Neural cell (in vitro differentiated cells): ENCODE measurements around the gene RETSAT.
"Not testable (repeated sequence)": the region's sequence is repeated elsewhere in the genome, so short reads cannot be mapped to it uniquely, and the experiment has no call there.

Source experiments
- EZH2 ChIP-seq: fragments of 200-600, 300-800 bp; shearing (Covaris generic), sonication (generic); IDR thresholded peaks from 2 replicates; pipeline ENCODE4 v1.6.1; 2014; ENCODE audit warnings: antibody characterized with exemption, low read length, borderline replicate concordance, mild to moderate bottlenecking; ENCODE audit not compliant: insufficient read depth, poor library complexity, severe bottlenecking
- POLR2AphosphoS5 ChIP-seq: IDR thresholded peaks from 2 replicates; pipeline ENCODE4 v1.6.1; 2012
- RAD21 ChIP-seq: fragments of 450-650 bp; conservative IDR thresholded peaks from 2 replicates; pipeline ENCODE4 v1.6.1; 2014; ENCODE audit warnings: antibody characterized with exemption, mild to moderate bottlenecking, moderate library complexity
- TAF1 ChIP-seq: IDR thresholded peaks from 2 replicates; pipeline ENCODE4 v1.6.1; 2012; ENCODE audit warnings: low read depth
- TF ChIP-seq, protein P1 (sequence below): fragments of 450-650 bp; IDR thresholded peaks from 2 replicates; pipeline ENCODE4 v1.5.1; 2014; ENCODE audit warnings: antibody characterized with exemption, mild to moderate bottlenecking, moderate library complexity; ENCODE audit not compliant: poor library complexity, severe bottlenecking
- TF ChIP-seq, protein P2 (sequence below): IDR thresholded peaks from 2 replicates; pipeline ENCODE4 v1.6.1; 2012; ENCODE audit warnings: borderline replicate concordance

DNA sequence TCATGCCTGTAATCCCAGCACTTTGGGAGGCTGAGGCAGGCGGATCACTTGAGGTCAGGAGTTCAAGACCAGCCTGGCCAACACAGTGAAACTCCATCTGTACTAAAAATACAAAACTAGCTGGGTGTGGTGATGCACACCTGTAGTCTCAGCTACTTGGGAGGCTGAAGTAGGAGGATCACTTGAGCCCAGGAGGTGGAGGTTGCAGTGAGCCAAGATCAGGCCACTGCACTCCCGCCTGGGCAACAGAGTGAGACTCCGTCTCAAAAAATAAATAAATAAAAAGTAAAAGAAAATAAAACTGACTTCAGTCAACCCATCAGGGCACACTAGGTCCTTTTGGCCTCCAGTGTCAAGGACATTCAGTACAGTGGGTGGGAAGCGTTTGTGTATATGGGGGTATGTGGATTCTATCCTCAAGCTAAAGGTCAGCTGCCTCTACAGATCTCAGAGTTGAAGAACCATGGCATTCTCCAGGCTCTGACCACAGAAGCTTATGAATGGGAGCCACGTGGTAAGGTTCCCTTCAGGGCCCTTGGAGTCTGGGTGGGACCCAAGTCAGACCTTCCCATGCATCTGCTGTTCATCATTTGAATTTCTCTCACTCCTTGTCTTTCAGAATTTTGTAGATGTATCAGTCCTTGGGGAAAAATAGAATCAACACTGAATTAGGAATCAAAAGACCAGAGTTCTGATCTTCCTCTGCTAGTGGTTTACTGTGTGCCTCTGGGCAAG is 8.5 kb upstream of the RETSAT start:
- TF ChIP-seq, protein P1, sequence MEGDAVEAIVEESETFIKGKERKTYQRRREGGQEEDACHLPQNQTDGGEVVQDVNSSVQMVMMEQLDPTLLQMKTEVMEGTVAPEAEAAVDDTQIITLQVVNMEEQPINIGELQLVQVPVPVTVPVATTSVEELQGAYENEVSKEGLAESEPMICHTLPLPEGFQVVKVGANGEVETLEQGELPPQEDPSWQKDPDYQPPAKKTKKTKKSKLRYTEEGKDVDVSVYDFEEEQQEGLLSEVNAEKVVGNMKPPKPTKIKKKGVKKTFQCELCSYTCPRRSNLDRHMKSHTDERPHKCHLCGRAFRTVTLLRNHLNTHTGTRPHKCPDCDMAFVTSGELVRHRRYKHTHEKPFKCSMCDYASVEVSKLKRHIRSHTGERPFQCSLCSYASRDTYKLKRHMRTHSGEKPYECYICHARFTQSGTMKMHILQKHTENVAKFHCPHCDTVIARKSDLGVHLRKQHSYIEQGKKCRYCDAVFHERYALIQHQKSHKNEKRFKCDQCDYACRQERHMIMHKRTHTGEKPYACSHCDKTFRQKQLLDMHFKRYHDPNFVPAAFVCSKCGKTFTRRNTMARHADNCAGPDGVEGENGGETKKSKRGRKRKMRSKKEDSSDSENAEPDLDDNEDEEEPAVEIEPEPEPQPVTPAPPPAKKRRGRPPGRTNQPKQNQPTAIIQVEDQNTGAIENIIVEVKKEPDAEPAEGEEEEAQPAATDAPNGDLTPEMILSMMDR: not testable (repeated sequence)
- TF ChIP-seq EZH2, RAD21, POLR2AphosphoS5, TAF1: not testable (repeated sequence)
- TF ChIP-seq, protein P2, sequence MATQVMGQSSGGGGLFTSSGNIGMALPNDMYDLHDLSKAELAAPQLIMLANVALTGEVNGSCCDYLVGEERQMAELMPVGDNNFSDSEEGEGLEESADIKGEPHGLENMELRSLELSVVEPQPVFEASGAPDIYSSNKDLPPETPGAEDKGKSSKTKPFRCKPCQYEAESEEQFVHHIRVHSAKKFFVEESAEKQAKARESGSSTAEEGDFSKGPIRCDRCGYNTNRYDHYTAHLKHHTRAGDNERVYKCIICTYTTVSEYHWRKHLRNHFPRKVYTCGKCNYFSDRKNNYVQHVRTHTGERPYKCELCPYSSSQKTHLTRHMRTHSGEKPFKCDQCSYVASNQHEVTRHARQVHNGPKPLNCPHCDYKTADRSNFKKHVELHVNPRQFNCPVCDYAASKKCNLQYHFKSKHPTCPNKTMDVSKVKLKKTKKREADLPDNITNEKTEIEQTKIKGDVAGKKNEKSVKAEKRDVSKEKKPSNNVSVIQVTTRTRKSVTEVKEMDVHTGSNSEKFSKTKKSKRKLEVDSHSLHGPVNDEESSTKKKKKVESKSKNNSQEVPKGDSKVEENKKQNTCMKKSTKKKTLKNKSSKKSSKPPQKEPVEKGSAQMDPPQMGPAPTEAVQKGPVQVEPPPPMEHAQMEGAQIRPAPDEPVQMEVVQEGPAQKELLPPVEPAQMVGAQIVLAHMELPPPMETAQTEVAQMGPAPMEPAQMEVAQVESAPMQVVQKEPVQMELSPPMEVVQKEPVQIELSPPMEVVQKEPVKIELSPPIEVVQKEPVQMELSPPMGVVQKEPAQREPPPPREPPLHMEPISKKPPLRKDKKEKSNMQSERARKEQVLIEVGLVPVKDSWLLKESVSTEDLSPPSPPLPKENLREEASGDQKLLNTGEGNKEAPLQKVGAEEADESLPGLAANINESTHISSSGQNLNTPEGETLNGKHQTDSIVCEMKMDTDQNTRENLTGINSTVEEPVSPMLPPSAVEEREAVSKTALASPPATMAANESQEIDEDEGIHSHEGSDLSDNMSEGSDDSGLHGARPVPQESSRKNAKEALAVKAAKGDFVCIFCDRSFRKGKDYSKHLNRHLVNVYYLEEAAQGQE: not testable (repeated sequence)
